Nephron progenitor cell (in vitro differentiated cells): Measurements from ENCODE around the gene RANBP1.

Source experiments
- DNase-seq: peaks from one replicate; pipeline ENCODE4 v3.0.0; 2021
- H3K27ac Mint-ChIP-seq: 2 replicates; pipeline ENCODE4 v1.8.0; 2021; ENCODE audit warnings: mild to moderate bottlenecking, moderate library complexity, mixed read lengths
- H3K27me3 Mint-ChIP-seq: 2 replicates; pipeline ENCODE4 v1.8.0; 2021; ENCODE audit warnings: mild to moderate bottlenecking, low read depth, mixed read lengths; ENCODE audit not compliant: poor library complexity
- H3K36me3 Mint-ChIP-seq: 2 replicates; pipeline ENCODE4 v1.8.0; 2021; ENCODE audit warnings: low read depth, mixed read lengths
- H3K4me1 Mint-ChIP-seq: 2 replicates; pipeline ENCODE4 v1.8.0; 2021; ENCODE audit warnings: mixed read lengths
- H3K4me3 Mint-ChIP-seq: 2 replicates; pipeline ENCODE4 v1.8.0; 2021; ENCODE audit warnings: mild to moderate bottlenecking, moderate library complexity, mixed read lengths
- H3K9me3 Mint-ChIP-seq: 2 replicates; pipeline ENCODE4 v1.8.0; 2021; ENCODE audit warnings: mild to moderate bottlenecking, moderate library complexity, mixed read lengths
- CTCF ChIP-seq: fragments of 200-600 bp; sonication (generic); IDR thresholded peaks from 2 replicates; pipeline ENCODE4 v1.5.0; 2021; ENCODE audit warnings: antibody characterized with exemption

Gene RANBP1

GRCh38 chr22:20149257-20150250 is 33.6 kb downstream of the RANBP1 start:
- H3K4me1 Mint-ChIP-seq, result peaks cover 19% of the 10 kb centered on the region
- TF ChIP-seq CTCF, result no peak
- no peak overlapping the region for H3K27ac Mint-ChIP-seq
- no peaks in the 10 kb centered on the region for H3K9me3 Mint-ChIP-seq
- H3K4me3 Mint-ChIP-seq, result no peak overlapping the region
- DNase-seq, result no peak
- H3K27me3 Mint-ChIP-seq, result peaks cover 8% of the 10 kb centered on the region
- no peaks in the 10 kb centered on the region for H3K36me3 Mint-ChIP-seq

GRCh38 chr22:20150381-20151275 is 34.7 kb downstream of the RANBP1 start, which contains the start of gene CCDC188:
Gene CCDC188 (minus strand): TSS chr22:20151055. CDS start chr22:20150986, 69 bp downstream.
- Mint-ChIP-seq H3K9me3 (no peaks in the 10 kb centered on the region), H3K4me1 (peaks cover 19% of the 10 kb centered on the region), H3K4me3 (no peak within 1 kb of the TSS), H3K27ac (no peak within 1 kb of the TSS), H3K36me3 (no peaks in the 10 kb centered on the region), H3K27me3 (peaks cover 8% of the 10 kb centered on the region)
- DNase-seq, result no peak
- TF ChIP-seq CTCF, result no peak

GRCh38 chr22:20151276-20151588 is 35.3 kb downstream of the RANBP1 start:
- no peak overlapping the region for H3K27ac Mint-ChIP-seq

GRCh38 chr22:20152464-20152890 is 36.6 kb downstream of the RANBP1 start:
- Mint-ChIP-seq H3K27me3 (peaks cover 8% of the 10 kb centered on the region), H3K9me3 (no peaks in the 10 kb centered on the region), H3K4me3 (no peak overlapping the region), H3K27ac (no peak overlapping the region), H3K36me3 (no peaks in the 10 kb centered on the region), H3K4me1 (peaks cover 17% of the 10 kb centered on the region)
- no peak for TF ChIP-seq CTCF
- no peak for DNase-seq

More at GRCh38 chr22:20151276-20151588, 35.3 kb downstream of the RANBP1 start:
- H3K36me3 Mint-ChIP-seq, result no peaks in the 10 kb centered on the region
- TF ChIP-seq CTCF, result no peak
- DNase-seq, result no peak
- no peaks in the 10 kb centered on the region for H3K9me3 Mint-ChIP-seq
- no peak overlapping the region for H3K4me3 Mint-ChIP-seq
- peaks cover 19% of the 10 kb centered on the region for H3K4me1 Mint-ChIP-seq
- peaks cover 8% of the 10 kb centered on the region for H3K27me3 Mint-ChIP-seq

GRCh38 chr22:20153945-20154344 is 38.0 kb downstream of the RANBP1 start:
- Mint-ChIP-seq H3K9me3 (no peaks in the 10 kb centered on the region), H3K27ac (no peak overlapping the region), H3K4me3 (no peak overlapping the region), H3K4me1 (peaks cover 20% of the 10 kb centered on the region), H3K27me3 (peaks cover 8% of the 10 kb centered on the region), H3K36me3 (no peaks in the 10 kb centered on the region)
- no peak for DNase-seq
- TF ChIP-seq CTCF, result no peak
